A673 (cell line): Measurements from ENCODE around the gene NUBP1. TPM values are rescaled to one million over a fixed set of nuclear protein-coding genes. Genes with fewer than 3 reads are reported as not detected.

Source experiments
- BruUV-seq: library from RNA; stranded (reverse); fragments of 400-500 nt; replicated peaks from 2 replicates; lab custom pipeline; 2021; lab: Mats Ljungman, UMichigan
- CTCF ChIA-PET: fragments of 300-600 bp; sonication (Branson Sonifier 250); formaldehyde crosslinking; loops from one replicate; lab custom pipeline; 2022; ENCODE audit warnings: antibody characterized with exemption; lab: Charles Lee
- POLR2A ChIA-PET: fragments of 300-600 bp; sonication (Branson Sonifier 250); formaldehyde crosslinking; loops from one replicate; lab custom pipeline; 2022; ENCODE audit warnings: antibody characterized with exemption; ENCODE audit not compliant: low non-redundant PET; lab: Charles Lee
- DNase-seq: peaks from one replicate; pipeline ENCODE4 v3.0.0-alpha.2; 2015; ENCODE audit warnings: low spot score
- H3K27ac ChIP-seq: fragments of 200-600 bp; sonication (generic); 2 replicates; pipeline ENCODE4 v1.5.1; 2016; ENCODE audit warnings: mixed run types, low read depth, mild to moderate bottlenecking, mixed read lengths, antibody characterized with exemption, low read length; ENCODE audit not compliant: poor library complexity, severe bottlenecking
- H3K27me3 ChIP-seq: fragments of 200-600 bp; sonication (generic); replicated peaks from 2 replicates; pipeline ENCODE4 v1.6.1; 2017; ENCODE audit warnings: mixed run types, low read depth, mild to moderate bottlenecking, mixed read lengths, antibody characterized with exemption, low read length; ENCODE audit not compliant: insufficient read depth, poor library complexity
- H3K36me3 ChIP-seq: fragments of 200-600 bp; sonication (generic); 2 replicates; pipeline ENCODE4 v1.6.1; 2016; ENCODE audit warnings: mixed run types, mild to moderate bottlenecking, mixed read lengths, antibody characterized with exemption, low read length; ENCODE audit not compliant: insufficient read depth, poor library complexity, severe bottlenecking
- H3K4me1 ChIP-seq: fragments of 200-600 bp; sonication (generic); 2 replicates; pipeline ENCODE4 v1.6.1; 2017; ENCODE audit warnings: mixed run types, mild to moderate bottlenecking, mixed read lengths, antibody characterized with exemption, low read length; ENCODE audit not compliant: insufficient read depth, poor library complexity, severe bottlenecking
- H3K4me3 ChIP-seq: fragments of 200-600 bp; sonication (generic); 2 replicates; pipeline ENCODE4 v1.5.1; 2016; ENCODE audit warnings: low read depth, mixed run types, mild to moderate bottlenecking, mixed read lengths, low read length; ENCODE audit not compliant: poor library complexity, severe bottlenecking
- H3K9me3 ChIP-seq: fragments of 200-600 bp; sonication (generic); 2 replicates; pipeline ENCODE4 v1.6.1; 2016; ENCODE audit warnings: mixed run types, low read depth, mild to moderate bottlenecking, mixed read lengths, antibody characterized with exemption, low read length; ENCODE audit not compliant: poor library complexity, severe bottlenecking
- CTCF ChIP-seq: fragments of 300-800, 200-600 bp; sonication (generic); conservative IDR thresholded peaks from 2 replicates; pipeline ENCODE4 v1.5.1; 2017; ENCODE audit warnings: low read depth, mild to moderate bottlenecking, antibody characterized with exemption, low read length, moderate library complexity, mixed read lengths
- EZH2 ChIP-seq: fragments of 200-600 bp; sonication (generic); IDR thresholded peaks from 2 replicates; pipeline ENCODE4 v1.6.1; 2017; ENCODE audit warnings: borderline replicate concordance, low read depth, mild to moderate bottlenecking, mixed read lengths, antibody characterized with exemption, low read length; ENCODE audit not compliant: poor library complexity, severe bottlenecking
- intact Hi-C: fragments of 100-400 bp; cut with micrococcal nuclease; formaldehyde crosslinking; loops from one replicate; pipeline ENCODE4 v1.10.0; 2022; ENCODE audit not compliant: unreplicated experiment
- total RNA-seq: library from RNA; stranded (reverse); gene quantifications from 2 replicates; pipeline ENCODE4 v1.2.3, GENCODE V29; 2021

Gene NUBP1
- total RNA-seq, 1 experiment from 2014 or later = 22.9 TPM

- BruUV-seq = no TSS peak
- Histone ChIP-seq H3K9me3 (no peaks in the 10 kb centered on the region), H3K4me1 (no peaks in the 10 kb centered on the region), H3K36me3 (peaks cover 4% of the 10 kb centered on the region), H3K4me3 (no peak overlapping the region), H3K27me3 (no peaks in the 10 kb centered on the region), H3K27ac (no peak overlapping the region)
- no peak for DNase-seq
- ChIA-PET CTCF (interaction anchor here (0.6 kb wide), 1 partner anchor 24 kb away, joined by 3 read pairs; no protein-coding TSS in a partner anchor), POLR2A (no interaction called here)
- intact Hi-C loops = no loop called here
- no peak for TF ChIP-seq EZH2
- TF ChIP-seq CTCF = no peak
Observed at GRCh38 chr16:10761373-10761772, 17.7 kb downstream of the NUBP1 start.

GRCh38 chr16:10762336-10763016 lies 18.8 kb downstream of the NUBP1 start:
- TF ChIP-seq EZH2 (no peak), CTCF (no peak)
- H3K4me1 ChIP-seq = no peaks in the 10 kb centered on the region
- DNase-seq = no peak
- intact Hi-C loops = no loop called here
- no TSS peak for BruUV-seq
- H3K9me3 ChIP-seq = no peaks in the 10 kb centered on the region
- ChIA-PET CTCF (no interaction called here), POLR2A (no interaction called here)
- no peak overlapping the region for H3K4me3 ChIP-seq
- H3K36me3 ChIP-seq = peaks cover 4% of the 10 kb centered on the region
- no peak overlapping the region for H3K27ac ChIP-seq
- no peaks in the 10 kb centered on the region for H3K27me3 ChIP-seq

DNA sequence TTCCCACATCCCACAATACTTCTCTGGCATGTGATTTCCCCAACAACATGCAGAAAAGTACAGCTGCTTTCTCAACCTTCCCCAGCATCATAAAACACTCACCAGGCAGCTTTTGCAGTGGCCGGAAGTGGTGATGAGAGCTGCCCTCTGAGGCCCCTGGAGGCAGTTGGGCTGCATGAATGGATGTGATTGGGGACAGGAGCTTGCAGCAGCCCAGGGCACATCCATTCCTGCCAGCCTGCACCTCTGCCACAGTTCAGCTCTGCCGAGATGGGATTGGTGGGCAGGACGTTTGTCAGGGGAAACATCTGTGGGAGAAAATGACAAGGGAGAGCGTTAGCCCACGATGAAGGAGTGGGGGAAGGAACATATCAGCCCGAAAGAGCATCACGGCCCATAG lies 19.8 kb downstream of the NUBP1 start:
- ChIA-PET POLR2A (no interaction called here), CTCF (no interaction called here)
- H3K36me3 ChIP-seq = peaks cover 4% of the 10 kb centered on the region

More for the DNA sequence above, 19.8 kb downstream of the NUBP1 start:
- Histone ChIP-seq H3K9me3 (no peaks in the 10 kb centered on the region), H3K27ac (no peak overlapping the region), H3K4me1 (no peaks in the 10 kb centered on the region), H3K27me3 (no peaks in the 10 kb centered on the region), H3K4me3 (no peak overlapping the region)
- intact Hi-C loops = no loop called here
- TF ChIP-seq EZH2 (no peak), CTCF (no peak)
- no peak for DNase-seq
- no TSS peak for BruUV-seq
